Measurements from ENCODE around the gene FOXL2NB. TPM values are rescaled to one million over a fixed set of nuclear protein-coding genes. Genes with fewer than 3 reads are reported as not detected.
A peak's percentile ranks its signal among the peaks of the same experiment; 100 is the strongest.

Gene FOXL2NB
- total RNA-seq, 1 donor from 2014 or later, result 1.9 TPM

GRCh38 chr3:138944929-138945708 lies 1.9 kb upstream of the FOXL2NB start:
- DNase-seq (ENCODE audit: low spot score), result no peak

GRCh38 chr3:138945709-138946662 lies 1.0 kb upstream of the FOXL2NB start:
- DNase-seq (ENCODE audit: low spot score), result no peak

- no peak for DNase-seq (ENCODE audit: low spot score)
Measured at GRCh38 chr3:138947495-138948121, 591 bp downstream of the FOXL2NB start.

DNA sequence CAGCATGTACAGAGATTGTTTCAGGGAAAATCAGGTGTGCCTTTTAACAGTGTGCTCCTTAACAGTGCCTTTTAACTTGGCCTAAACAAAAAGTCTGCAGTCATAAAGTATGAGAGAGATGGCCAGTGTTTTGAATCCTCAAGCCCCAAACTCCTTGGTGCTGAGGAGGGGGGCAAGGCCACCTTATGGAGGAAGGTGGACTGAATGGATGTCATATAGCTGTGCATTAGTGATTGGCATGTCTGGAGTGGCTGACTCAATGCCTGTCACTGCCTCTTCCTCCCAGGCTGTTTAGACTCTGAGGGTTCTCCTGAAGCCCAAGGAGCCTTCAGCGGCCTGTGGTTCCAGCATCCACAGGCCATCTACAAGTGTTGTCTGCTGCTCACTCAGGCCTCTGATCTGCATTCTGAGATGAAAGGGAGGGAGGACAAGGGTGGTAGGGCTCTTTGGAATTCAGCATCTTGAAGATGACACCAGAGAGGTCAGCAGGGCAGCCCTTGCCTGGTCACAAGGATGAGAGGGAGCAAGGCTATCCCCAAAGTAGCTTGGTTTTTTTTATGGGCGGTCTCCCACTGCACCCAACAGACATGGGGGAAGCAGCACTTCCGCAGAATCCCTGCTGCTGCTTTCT lies 1.5 kb downstream of the FOXL2NB start:
- DNase-seq (ENCODE audit: low spot score), result no peak

DNA sequence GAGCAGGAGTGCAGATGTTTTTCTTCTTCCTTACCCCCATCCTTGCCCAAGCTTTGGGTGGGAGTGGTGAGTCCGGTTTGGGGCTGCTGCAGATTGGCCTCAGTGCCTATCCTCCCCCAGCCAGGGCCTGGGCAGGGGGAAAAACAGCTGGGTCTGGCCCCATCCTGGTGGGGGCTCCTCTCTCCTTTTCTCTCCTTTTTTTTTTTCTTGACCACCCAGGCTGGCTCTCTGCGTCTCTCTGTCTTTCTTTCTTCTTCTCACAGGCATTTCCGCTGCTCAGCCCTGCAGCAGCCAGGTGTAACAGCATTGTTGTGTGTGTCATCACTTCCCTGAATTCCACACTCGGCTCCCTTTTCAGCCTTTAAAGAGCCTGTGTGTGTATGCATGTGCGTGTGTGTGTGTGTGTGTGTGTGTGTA lies 2.0 kb downstream of the FOXL2NB start:
- DNase-seq (ENCODE audit: low spot score), result no peak

DNA sequence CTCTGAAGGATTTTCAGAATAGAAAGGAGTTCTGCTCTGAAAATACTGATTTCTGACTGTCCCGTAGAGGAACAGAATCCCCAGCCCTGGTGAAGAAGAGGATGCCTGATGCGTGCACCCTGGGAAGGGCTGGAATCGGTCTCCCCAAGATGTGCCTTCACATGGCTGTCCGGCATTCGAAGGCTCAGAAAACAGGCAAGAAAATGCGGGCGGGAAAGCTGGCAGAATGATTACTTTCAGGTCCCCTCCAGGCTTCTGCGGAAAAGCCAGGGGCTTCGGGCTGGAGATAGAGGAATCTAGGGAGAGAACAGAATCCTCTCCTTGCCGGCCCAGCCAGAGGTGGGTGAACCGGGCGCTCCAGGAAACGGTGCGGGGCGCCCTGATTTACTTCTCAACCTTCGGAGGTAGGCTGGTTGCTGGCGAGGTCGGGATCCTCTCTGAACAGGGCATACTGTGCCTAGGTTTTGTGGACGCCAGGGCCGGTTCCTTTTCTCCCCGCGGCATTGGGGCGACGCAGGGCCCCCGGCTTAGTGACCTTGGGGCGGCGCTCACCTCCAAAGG lies 2.5 kb downstream of the FOXL2NB start:
- DNase-seq (ENCODE audit: low spot score), result no peak

- peak; percentile 35 for DNase-seq (ENCODE audit: low spot score)
Measured at GRCh38 chr3:138950006-138950644, 3.1 kb downstream of the FOXL2NB start.

DNA sequence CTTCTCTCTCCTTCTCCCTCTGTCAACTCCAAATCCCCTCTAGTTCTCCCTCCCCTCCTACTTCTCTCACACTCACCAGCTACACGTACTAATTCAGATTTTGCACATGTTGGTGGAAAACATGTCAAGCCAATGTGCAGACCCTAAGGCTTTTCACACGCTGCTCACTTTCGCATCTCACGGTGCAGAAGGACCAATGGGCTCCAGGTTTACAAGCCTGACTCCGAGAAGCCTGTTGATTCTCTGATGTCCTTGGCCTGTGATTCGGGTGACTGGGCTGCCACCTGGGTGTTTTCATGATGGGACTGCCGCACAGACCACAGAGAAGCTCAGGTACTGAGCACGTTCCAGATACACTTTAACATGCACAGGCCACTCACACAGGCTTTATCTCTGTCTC lies 3.7 kb downstream of the FOXL2NB start:
- no peak for DNase-seq (ENCODE audit: low spot score)

- no peak for DNase-seq (ENCODE audit: low spot score)
Measured at GRCh38 chr3:138960417-138960852, 13.4 kb downstream of the FOXL2NB start.

DNA sequence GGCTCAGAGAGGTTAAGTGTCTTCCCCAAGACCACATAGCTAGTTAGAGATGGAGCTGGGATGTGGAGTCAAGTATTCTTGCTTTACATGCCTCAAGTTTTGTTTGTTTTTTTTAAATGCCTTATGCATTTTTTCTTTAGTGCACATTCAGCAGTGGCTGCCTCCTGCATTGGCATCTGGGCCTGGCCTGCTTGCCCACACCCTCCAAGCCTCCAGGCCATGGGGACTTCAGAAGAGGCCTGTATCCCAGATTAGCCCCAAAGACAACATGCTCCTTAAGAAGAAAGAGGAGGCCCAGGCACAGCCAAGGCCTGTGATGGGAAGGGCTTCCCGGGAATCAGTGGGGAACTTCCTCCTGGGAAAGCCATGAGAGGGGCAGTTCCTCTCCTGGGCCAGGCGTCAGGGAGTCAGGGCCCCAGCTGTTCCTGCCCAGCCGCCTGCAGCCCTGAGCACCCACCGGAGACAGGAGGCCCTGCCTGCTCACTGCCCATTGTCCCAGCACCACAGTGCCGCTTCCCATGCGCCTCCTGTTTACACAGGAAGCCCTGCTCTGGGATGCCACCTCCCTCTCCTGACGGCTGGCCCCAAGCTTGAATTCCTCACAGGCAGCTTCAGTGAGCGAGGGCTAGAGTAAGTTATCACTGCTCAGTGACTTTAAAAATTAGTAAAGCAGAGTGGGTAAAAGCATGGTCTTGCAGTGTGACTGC lies 16.0 kb downstream of the FOXL2NB start:
- no peak for DNase-seq (ENCODE audit: low spot score)

- DNase-seq (ENCODE audit: low spot score), result no peak
Measured at GRCh38 chr3:138964264-138964663, 17.2 kb downstream of the FOXL2NB start.

GRCh38 chr3:138964923-138965322 lies 17.9 kb downstream of the FOXL2NB start:
- DNase-seq (ENCODE audit: low spot score), result no peak

GRCh38 chr3:138971766-138972320 lies 24.8 kb downstream of the FOXL2NB start:
- DNase-seq (ENCODE audit: low spot score), result no peak

DNA sequence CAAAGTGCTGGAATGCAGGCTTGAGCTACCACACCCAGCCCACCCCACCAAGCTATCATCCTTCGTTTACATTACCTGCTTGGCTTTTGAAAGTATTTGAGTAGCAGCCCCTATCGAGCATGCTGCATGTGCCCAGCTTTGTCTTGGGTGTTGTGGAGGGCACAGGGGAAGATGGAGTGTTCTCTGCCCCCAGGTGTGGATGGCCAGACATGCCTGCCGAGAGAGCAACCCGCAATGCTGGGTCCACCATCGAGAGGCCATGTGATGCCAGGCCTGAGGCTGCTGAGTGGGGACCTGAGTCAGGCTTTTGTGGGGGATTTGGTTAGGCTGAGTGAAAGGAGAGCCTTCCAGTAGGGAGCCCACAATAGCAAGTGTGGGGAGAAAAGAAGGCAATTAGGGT lies 25.9 kb downstream of the FOXL2NB start:
- no peak for DNase-seq (ENCODE audit: low spot score)

DNA sequence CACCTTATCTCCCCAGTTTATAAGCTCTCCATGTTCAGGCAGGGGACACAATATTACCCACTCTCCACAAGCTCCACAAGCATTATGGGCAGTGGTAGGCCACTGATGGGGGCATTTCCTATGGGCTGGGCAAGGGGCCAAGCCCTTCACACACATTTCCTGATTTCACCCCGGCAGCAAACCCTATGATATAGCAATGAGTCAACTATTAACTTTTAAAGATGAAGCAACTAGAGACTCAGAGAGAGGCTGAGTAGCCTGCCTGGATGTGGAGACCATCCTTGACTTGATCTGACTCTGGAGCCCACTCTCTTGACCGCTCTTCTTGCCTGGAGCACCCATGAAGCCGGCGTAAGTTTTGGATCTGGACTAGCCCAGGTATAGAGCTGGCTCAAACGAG lies 27.4 kb downstream of the FOXL2NB start:
- DNase-seq (ENCODE audit: low spot score), result no peak

DNA sequence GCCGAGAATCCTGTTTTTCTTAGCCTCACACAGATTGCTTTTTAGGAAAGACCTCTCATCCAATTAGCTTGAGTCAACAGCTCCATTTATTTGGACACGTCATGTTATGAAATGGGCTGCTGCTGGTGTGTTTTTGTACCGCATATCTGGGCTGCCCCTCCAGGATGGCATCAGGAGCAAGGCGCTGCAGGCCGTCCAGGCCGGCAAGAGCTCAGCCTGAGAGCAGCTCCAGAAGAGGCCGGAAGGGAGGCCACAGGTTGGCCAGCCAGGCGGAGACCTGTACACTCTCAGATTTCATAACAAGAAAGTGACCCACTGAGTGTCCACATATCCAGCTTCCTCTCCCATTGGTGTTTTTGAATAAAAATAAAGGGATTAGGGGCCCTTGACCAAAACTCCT lies 28.3 kb downstream of the FOXL2NB start:
- DNase-seq (ENCODE audit: low spot score), result no peak

DNA sequence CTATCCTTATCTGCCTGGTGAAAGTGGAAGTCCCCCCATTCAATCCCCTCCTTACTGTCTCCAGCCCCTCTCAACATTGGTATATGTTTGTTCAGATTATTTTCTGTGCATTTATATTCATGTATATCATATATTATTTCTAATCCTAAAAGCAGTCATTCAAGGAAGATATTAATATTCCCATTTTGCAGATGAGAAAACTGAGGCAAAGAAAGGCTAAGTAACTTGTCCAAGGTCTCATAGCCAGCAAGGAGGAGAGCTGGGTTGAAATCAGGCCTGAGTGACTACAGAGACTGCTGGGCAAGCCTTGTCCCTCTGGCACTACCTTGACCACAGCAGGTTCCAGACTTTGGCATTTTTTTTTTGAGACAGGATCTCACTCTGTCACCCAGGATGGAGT lies 29.0 kb downstream of the FOXL2NB start:
- no peak for DNase-seq (ENCODE audit: low spot score)

GRCh38 chr3:138984816-138985215 lies 37.8 kb downstream of the FOXL2NB start:
- no peak for DNase-seq (ENCODE audit: low spot score)

- no peak for DNase-seq (ENCODE audit: low spot score)
Measured at GRCh38 chr3:138985932-138986331, 38.9 kb downstream of the FOXL2NB start.

DNA sequence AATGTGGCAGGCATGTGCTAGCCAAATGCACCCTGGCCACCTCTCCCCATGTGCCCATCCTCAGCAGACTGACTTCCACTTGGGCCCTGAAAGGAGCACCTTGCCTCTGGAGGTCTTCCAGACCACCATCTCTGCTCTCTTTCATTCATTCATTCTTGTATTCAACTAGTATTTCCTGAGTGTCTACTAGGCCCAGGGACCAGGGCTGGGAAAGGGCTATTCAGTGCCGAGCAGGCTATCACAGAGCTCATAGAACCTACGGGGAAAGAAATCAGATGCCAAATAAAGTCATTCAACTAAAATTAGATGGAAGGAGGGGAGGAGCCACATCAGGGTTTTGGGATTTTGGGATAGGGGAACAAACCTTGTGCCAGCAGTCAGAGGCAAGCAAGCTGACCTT lies 40.2 kb downstream of the FOXL2NB start:
- no peak for DNase-seq (ENCODE audit: low spot score)
